Measurements from ENCODE around the gene NPTX2.

The NPTX2 gene

DNA sequence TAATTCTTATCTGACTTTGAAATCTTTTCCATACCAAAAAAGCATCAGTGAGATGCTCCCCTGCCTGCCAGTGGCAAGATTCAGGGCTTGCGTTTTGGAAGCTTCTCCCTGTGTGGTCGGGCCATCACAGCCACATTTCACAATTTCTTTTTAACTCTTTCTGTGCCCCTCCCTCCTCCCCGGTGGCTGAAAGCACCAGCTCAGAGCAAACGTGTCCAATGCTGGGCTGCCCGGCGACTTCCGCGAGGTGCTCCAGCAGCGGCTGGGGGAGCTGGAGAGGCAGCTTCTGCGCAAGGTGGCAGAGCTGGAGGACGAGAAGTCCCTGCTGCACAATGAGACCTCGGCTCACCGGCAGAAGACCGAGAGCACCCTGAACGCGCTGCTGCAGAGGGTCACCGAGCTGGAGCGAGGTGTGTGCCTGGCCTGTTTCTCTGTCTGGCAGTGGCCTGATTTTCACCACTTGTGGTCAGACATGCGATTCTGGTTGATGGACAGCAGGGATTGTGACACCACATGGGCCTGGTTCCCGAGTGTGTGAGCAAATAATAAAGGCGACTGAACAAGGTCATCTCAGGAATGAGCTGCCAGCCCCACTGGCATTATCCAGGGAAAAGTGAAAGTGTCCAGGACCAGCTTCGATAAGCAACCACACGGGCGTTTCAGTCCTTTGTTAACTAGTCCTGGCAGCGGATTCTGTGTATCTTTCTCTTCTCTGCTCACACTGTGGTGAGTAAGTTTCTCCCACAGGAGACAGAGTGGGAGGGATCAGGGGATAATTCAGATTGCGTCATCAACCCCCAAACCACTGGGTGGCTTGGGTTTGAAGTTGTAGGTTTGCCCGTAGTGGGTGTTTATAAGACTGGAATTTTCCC lies 2.6 kb downstream of the NPTX2 start:
- Histone ChIP-seq H3K9ac (ENCODE audit: low read depth, low read length) (no peak overlapping the region; the same call in 1 of the 2 replicates), H3K9me3 (ENCODE audit: insufficient read depth, low read depth, low read length) (no peaks in the 10 kb centered on the region), H3K27me3 (ENCODE audit: insufficient read depth, low read length) (peaks cover 70% of the 10 kb centered on the region), H3K27ac (ENCODE audit: low read length) (no peak overlapping the region), H3K36me3 (ENCODE audit: insufficient read depth, low read depth, low read length) (0 out of 2 replicates have a peak, but pooled peaks cover 4% of the 10 kb centered on the region), H3K4me3 (ENCODE audit: low read length) (peak overlapping the region; percentile 48; the same call in 1 of the 2 replicates), H3K4me1 (ENCODE audit: insufficient read depth, low read length) (peaks cover 14% of the 10 kb centered on the region; the same call in 1 of the 2 replicates)

DNA sequence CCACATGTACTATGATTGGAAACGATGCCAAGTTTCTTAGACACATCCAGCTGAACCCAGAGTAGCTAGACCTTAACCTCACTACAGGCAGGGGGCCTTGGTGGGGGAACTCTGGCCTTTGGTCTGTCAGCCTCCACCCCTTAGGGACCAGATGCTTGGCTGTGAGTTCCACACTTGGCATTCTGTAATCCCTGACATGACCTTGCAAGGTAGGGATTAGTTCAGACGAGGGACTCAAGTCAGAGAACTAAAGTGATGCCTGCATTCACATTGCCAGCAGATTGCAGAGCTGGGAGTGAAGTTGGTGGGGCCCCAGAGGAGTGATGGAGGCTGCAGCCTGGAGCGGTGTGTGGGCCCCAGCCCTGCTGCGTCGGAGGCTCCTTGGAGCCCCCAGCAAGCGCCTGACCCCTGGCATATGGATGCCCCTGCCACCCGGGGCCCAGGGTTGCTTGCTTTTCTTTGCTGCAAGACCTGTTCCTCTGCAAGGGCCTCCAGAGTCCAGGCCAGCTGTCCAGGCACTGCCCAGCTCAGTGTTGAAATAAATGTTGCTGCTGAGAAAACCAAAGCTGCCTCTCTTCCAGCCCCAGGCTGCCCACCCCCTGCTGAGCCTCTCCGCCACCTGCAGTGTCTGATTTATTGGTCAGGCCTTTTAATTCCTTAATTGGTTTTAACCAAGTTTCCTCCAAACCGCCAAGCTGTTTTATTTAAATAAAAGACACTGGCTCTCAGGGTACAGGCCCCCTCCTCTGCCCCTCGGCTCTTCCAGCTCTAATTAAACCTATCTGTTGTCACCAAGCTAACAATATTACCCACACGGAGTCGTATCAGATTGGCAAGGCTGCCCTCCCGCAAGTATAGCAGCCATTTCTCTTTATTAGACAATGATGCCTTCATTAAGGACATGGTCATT lies 4.7 kb downstream of the NPTX2 start:
- H3K36me3 ChIP-seq (ENCODE audit: insufficient read depth, low read depth, low read length) = 0 out of 2 replicates have a peak, but pooled peaks cover 4% of the 10 kb centered on the region
- H3K9me3 ChIP-seq (ENCODE audit: insufficient read depth, low read depth, low read length) = no peaks in the 10 kb centered on the region
- H3K9ac ChIP-seq (ENCODE audit: low read depth, low read length) = no peak overlapping the region
- H3K4me1 ChIP-seq (ENCODE audit: insufficient read depth, low read length) = peaks cover 14% of the 10 kb centered on the region; the same call in 1 of the 2 replicates
- no peak overlapping the region for H3K4me3 ChIP-seq (ENCODE audit: low read length)
- no peak overlapping the region for H3K27ac ChIP-seq (ENCODE audit: low read length)
- peaks cover 48% of the 10 kb centered on the region for H3K27me3 ChIP-seq (ENCODE audit: insufficient read depth, low read length)

DNA sequence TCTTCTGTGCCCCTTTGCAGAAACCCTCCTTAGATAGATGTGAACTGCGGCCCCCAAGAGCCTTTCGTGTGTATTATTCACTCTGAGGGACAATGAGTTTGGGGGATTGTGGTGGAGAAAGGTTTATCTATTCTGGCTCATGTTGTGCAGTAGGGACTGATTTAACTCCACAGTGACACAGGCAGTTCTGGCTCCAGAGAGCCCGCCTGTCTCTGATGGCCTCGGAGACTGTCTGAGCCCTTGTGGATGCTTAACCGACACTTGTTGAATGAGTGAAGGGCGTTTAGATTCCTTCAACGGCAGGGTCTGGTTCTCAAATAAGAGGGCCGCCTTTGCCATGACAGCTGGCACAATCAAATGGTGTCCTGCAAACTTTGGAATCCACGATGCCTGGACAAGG lies 5.8 kb downstream of the NPTX2 start:
- H3K27ac ChIP-seq (ENCODE audit: low read length) = no peak overlapping the region
- H3K9me3 ChIP-seq (ENCODE audit: insufficient read depth, low read depth, low read length) = no peaks in the 10 kb centered on the region
- no peak overlapping the region for H3K4me3 ChIP-seq (ENCODE audit: low read length)
- H3K9ac ChIP-seq (ENCODE audit: low read depth, low read length) = no peak overlapping the region
- H3K27me3 ChIP-seq (ENCODE audit: insufficient read depth, low read length) = peaks cover 39% of the 10 kb centered on the region
- peaks cover 14% of the 10 kb centered on the region; the same call in 1 of the 2 replicates for H3K4me1 ChIP-seq (ENCODE audit: insufficient read depth, low read length)
- H3K36me3 ChIP-seq (ENCODE audit: insufficient read depth, low read depth, low read length) = 0 out of 2 replicates have a peak, but pooled peaks cover 4% of the 10 kb centered on the region

DNA sequence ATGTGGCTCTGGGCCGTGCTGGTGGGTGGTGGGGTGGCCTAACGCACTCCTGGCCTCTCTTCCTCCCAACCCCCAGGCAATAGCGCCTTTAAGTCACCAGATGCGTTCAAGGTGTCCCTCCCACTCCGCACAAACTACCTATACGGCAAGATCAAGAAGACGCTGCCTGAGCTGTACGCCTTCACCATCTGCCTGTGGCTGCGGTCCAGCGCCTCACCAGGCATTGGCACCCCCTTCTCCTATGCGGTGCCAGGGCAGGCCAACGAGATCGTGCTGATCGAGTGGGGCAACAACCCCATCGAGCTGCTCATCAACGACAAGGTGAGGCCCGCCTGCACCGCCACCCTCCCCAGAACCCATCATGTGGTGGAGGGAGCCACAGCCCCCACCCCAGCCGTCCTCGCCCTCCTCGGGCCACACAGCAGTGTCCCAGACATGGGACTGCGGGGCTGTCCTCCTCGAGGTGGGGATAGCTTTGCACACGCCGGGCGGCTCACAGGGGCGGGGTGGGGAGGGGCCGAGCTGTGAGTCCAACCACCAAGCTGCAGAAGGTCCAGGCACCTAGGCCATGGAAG lies 7.8 kb downstream of the NPTX2 start:
- Histone ChIP-seq H3K9me3 (ENCODE audit: insufficient read depth, low read depth, low read length) (no peaks in the 10 kb centered on the region), H3K9ac (ENCODE audit: low read depth, low read length) (no peak overlapping the region), H3K36me3 (ENCODE audit: insufficient read depth, low read depth, low read length) (0 out of 2 replicates have a peak, but pooled peaks cover 2% of the 10 kb centered on the region), H3K4me3 (ENCODE audit: low read length) (no peak overlapping the region), H3K4me1 (ENCODE audit: insufficient read depth, low read length) (peaks cover 2% of the 10 kb centered on the region; the same call in 1 of the 2 replicates), H3K27me3 (ENCODE audit: insufficient read depth, low read length) (peaks cover 25% of the 10 kb centered on the region), H3K27ac (ENCODE audit: low read length) (no peak overlapping the region)

DNA sequence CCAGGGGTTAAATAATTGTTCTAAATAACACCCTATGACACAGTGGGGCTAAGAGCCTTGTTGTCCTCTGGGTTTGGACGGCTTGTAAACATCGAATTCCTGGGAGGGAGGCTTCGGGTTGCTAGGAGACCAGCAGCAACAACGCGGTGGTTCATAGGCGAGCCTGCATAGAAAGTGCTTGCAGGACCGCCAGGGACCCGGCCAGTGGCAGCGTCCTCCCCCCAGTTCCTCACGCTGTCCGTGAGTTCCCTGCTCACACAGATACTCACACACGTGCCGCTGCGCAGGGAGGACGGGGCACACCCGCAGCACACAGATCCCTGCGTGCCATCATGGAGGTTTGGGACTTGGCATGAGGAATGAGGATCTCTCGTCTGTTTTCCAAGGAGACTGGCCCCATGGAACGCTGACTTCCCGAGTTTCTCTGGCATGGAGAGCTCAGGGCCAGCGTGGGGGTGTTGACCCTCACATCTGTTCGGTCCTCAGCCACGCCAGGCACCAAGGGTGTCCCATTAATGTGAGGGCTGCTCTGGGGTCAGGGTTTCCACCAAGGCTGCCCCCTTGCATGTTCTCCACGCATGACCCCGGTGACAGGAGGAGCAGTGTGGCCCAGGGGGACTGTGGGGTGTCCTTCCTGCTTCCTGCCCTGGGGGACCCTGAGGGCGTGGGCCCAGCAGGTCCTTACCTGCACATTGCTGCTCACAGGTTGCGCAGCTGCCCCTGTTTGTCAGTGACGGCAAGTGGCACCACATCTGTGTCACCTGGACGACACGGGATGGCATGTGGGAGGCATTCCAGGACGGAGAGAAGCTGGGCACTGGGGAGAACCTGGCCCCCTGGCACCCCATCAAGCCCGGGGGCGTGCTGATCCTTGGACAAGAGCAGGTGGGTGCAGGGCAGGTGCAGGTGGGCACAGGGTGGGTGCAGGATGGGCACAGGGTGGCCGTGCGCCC lies 9.7 kb downstream of the NPTX2 start:
- H3K36me3 ChIP-seq (ENCODE audit: insufficient read depth, low read depth, low read length) = no peaks in the 10 kb centered on the region
- H3K27ac ChIP-seq (ENCODE audit: low read length) = no peak overlapping the region
- H3K27me3 ChIP-seq (ENCODE audit: insufficient read depth, low read length) = peaks cover 7% of the 10 kb centered on the region; the same call in 1 of the 2 replicates
- no peak overlapping the region for H3K4me3 ChIP-seq (ENCODE audit: low read length)
- no peak overlapping the region for H3K9ac ChIP-seq (ENCODE audit: low read depth, low read length)
- no peaks in the 10 kb centered on the region for H3K9me3 ChIP-seq (ENCODE audit: insufficient read depth, low read depth, low read length)
- peaks cover 2% of the 10 kb centered on the region; the same call in 1 of the 2 replicates for H3K4me1 ChIP-seq (ENCODE audit: insufficient read depth, low read length)

DNA sequence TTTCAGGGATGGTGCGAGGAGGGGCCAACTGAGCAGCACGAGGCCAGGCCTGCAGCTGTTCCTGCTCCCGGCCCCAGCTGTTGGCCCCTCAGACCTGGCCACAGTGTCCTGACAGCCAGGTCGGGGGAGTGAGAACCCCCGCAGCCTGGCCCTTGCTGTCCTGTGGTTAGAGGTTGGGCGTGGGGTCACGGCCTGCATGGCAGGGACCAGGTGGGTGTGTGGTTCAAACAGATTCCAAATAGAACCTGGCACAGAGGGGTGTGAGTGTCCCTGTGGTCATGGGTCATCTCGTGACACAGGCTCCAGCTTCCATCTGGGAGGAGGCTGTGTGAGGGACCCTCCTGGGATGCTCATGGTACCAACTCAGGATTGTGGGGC lies 10.3 kb downstream of the NPTX2 start:
- H3K36me3 ChIP-seq (ENCODE audit: insufficient read depth, low read depth, low read length) = no peaks in the 10 kb centered on the region
- H3K27ac ChIP-seq (ENCODE audit: low read length) = no peak overlapping the region
- H3K9ac ChIP-seq (ENCODE audit: low read depth, low read length) = no peak overlapping the region
- H3K4me1 ChIP-seq (ENCODE audit: insufficient read depth, low read length) = peaks cover 2% of the 10 kb centered on the region; the same call in 1 of the 2 replicates
- no peaks in the 10 kb centered on the region for H3K9me3 ChIP-seq (ENCODE audit: insufficient read depth, low read depth, low read length)
- H3K4me3 ChIP-seq (ENCODE audit: low read length) = no peak overlapping the region
- H3K27me3 ChIP-seq (ENCODE audit: insufficient read depth, low read length) = peaks cover 7% of the 10 kb centered on the region; the same call in 1 of the 2 replicates

DNA sequence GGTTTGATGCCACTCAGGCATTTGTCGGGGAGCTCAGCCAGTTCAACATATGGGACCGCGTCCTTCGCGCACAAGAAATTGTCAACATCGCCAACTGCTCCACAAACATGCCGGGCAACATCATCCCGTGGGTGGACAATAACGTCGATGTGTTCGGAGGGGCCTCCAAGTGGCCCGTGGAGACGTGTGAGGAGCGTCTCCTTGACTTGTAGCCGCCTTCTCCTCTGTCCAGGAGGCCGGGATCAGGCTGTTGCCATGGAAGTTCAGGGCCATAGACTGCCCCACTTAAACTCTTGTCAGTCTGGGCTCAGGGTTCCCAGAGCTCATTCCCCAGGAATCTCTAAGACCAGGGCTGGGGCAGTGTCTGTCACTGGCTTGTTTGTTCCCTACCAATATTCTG lies 11.3 kb downstream of the NPTX2 start:
- no peak overlapping the region for H3K9ac ChIP-seq (ENCODE audit: low read depth, low read length)

DNA sequence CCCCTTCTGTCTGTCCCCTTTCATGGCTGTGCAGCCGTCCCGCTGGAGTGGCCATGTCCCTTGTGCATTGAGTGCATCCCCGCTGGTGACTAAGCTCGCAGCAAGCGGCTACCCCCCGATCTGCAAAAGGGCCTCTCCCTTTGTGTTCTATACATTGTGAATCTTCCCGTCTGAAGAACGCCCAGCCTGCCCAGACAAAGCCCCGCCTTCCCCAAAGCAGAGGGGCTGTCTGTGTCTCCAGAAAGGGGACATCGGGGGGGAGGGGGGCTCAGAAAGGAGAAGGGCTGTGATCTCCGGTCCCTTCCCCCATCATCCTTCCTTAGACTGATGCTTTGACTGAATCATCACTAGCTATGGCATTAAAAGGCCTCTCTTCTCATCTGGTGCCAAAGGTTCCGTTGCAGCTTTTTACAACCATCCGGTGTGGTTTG lies 11.9 kb downstream of the NPTX2 start:
- Histone ChIP-seq H3K27ac (ENCODE audit: low read length) (no peak overlapping the region), H3K27me3 (ENCODE audit: insufficient read depth, low read length) (peaks cover 7% of the 10 kb centered on the region; the same call in 1 of the 2 replicates), H3K4me1 (ENCODE audit: insufficient read depth, low read length) (peaks cover 2% of the 10 kb centered on the region; the same call in 1 of the 2 replicates), H3K9me3 (ENCODE audit: insufficient read depth, low read depth, low read length) (no peaks in the 10 kb centered on the region), H3K4me3 (ENCODE audit: low read length) (peak overlapping the region; percentile 24; the same call in 1 of the 2 replicates), H3K9ac (ENCODE audit: low read depth, low read length) (no peak overlapping the region), H3K36me3 (ENCODE audit: insufficient read depth, low read depth, low read length) (no peaks in the 10 kb centered on the region)

More for the DNA sequence above, 11.3 kb downstream of the NPTX2 start:
- Histone ChIP-seq H3K4me3 (ENCODE audit: low read length) (no peak overlapping the region), H3K4me1 (ENCODE audit: insufficient read depth, low read length) (peaks cover 2% of the 10 kb centered on the region; the same call in 1 of the 2 replicates), H3K36me3 (ENCODE audit: insufficient read depth, low read depth, low read length) (no peaks in the 10 kb centered on the region), H3K9me3 (ENCODE audit: insufficient read depth, low read depth, low read length) (no peaks in the 10 kb centered on the region), H3K27me3 (ENCODE audit: insufficient read depth, low read length) (peaks cover 7% of the 10 kb centered on the region; the same call in 1 of the 2 replicates), H3K27ac (ENCODE audit: low read length) (no peak overlapping the region)

DNA sequence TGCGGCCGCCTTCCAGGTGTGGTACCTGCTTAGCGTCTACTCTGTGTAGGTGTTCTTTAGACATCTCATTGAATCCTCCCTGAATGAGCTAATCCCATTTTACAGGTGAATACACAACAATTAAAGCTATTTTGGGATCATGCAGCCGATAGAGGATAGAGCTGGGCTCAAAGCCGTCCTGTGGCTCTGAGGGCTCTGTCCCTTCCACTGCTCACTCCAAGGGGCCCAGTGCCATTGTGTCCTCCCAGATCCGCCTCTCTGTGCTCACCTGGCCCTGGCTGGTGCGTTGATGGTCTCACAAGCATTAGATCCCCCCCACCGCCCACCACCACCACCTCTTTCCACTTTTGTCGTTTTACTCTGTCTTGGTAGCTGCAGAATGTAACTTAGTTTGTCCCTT lies 13.1 kb downstream of the NPTX2 start:
- H3K4me1 ChIP-seq (ENCODE audit: insufficient read depth, low read length) = peaks cover 2% of the 10 kb centered on the region; the same call in 1 of the 2 replicates
- H3K36me3 ChIP-seq (ENCODE audit: insufficient read depth, low read depth, low read length) = no peaks in the 10 kb centered on the region
- no peak overlapping the region for H3K27ac ChIP-seq (ENCODE audit: low read length)
- H3K4me3 ChIP-seq (ENCODE audit: low read length) = no peak overlapping the region
- no peaks in the 10 kb centered on the region for H3K9me3 ChIP-seq (ENCODE audit: insufficient read depth, low read depth, low read length)
- H3K27me3 ChIP-seq (ENCODE audit: insufficient read depth, low read length) = peaks cover 7% of the 10 kb centered on the region; the same call in 1 of the 2 replicates
- no peak overlapping the region for H3K9ac ChIP-seq (ENCODE audit: low read depth, low read length)

DNA sequence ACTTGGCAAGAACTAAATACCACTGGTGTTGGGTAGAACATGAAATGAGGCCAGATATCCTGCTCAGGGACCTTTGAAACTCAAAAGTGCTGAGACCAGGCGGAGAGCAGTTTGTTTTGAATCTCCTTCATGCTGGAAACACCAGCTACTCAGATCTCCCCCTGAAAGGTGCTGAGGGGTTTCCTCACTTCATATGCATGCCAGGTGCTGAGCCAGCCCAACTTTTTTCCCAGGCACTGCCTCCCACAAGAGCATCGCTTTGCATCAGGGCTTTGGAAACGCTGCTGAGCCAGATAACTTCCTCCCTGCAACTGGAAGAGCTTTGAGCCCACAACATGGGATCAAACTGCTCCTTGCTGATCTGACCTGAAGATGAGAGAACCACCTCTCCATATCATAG lies 13.7 kb downstream of the NPTX2 start:
- H3K9me3 ChIP-seq (ENCODE audit: insufficient read depth, low read depth, low read length) = no peaks in the 10 kb centered on the region
- H3K36me3 ChIP-seq (ENCODE audit: insufficient read depth, low read depth, low read length) = no peaks in the 10 kb centered on the region
- H3K27me3 ChIP-seq (ENCODE audit: insufficient read depth, low read length) = peaks cover 7% of the 10 kb centered on the region; the same call in 1 of the 2 replicates
- no peak overlapping the region for H3K4me3 ChIP-seq (ENCODE audit: low read length)
- H3K27ac ChIP-seq (ENCODE audit: low read length) = no peak overlapping the region
- peaks cover 2% of the 10 kb centered on the region; the same call in 1 of the 2 replicates for H3K4me1 ChIP-seq (ENCODE audit: insufficient read depth, low read length)
- no peak overlapping the region for H3K9ac ChIP-seq (ENCODE audit: low read depth, low read length)
